GM12891 (cell line): ENCODE measurements around the gene POFUT2.

ENCODE experiments used
- POLR2A ChIP-seq: IDR thresholded peaks from 2 replicates; pipeline ENCODE4 v1.6.1; 2011; ENCODE audit warnings: low read depth, low read length, control low read depth
- POLR2AphosphoS5 ChIP-seq: IDR thresholded peaks from 2 replicates; pipeline ENCODE4 v1.6.1; 2011; ENCODE audit warnings: low read depth, low read length, control low read depth
- TAF1 ChIP-seq: IDR thresholded peaks from 2 replicates; pipeline ENCODE4 v1.6.1; 2011; ENCODE audit warnings: low read depth, low read length, control low read depth

DNA sequence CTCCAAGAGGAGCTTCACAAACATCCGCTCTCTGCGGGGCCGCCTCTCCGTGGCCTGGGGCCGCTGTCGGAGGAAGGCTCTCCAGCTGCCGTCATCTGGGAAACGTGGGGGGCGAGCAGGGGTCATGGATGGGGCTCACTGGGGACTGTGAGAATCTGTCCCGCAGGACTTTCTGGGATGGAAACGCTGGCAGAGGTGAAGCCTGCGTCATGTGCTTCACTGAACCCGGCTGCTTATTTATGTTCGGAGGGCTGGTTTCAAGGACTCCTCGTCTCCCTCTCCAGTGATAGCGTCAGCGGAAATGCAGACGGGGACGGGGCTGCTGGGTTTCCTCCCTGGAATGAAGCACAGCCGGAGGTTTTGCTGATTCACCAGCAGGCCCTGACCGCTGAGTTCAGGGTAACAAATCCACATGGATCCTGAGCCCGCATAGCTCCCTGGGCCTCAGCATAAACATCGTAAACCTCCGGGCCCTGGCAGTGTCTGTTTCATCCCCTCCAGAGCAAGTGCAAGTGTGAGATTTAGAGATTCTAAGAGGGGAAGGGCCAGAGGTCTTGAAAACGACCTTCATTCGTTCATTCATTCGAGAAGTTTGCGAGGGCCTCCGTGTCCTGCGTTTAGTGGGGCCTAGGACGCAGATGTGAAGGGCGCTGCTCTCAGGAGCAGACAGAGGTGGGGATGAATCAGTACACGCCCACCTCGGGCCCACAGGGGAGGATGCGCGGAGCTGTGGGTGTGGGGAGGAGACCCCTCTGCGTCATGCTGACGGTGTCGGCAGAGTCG lies 7.0 kb upstream of the POFUT2 start:
- TF ChIP-seq POLR2AphosphoS5 (no peak), POLR2A (no peak), TAF1 (no peak)
